WTC11 (cell line): Measurements from ENCODE around the gene CD69.

Source experiments
- CBFB ChIP-seq: sonication (generic); formaldehyde crosslinking; IDR thresholded peaks from 2 replicates; pipeline ENCODE4 v1.8.1; 2022; ENCODE audit warnings: mild to moderate bottlenecking, low read depth, missing genetic modification reagents
- CTCF ChIP-seq: fragments of 200-600 bp; IDR thresholded peaks from 2 replicates; pipeline ENCODE4 v1.8.0; 2022; ENCODE audit warnings: antibody characterized with exemption
- E2F1 ChIP-seq: sonication (generic); formaldehyde crosslinking; IDR thresholded peaks from 2 replicates; pipeline ENCODE4 v1.8.0; 2022; ENCODE audit warnings: mild to moderate bottlenecking, missing genetic modification reagents
- RORB ChIP-seq: fragments of 250-450 bp; sonication (Bioruptor Pico); IDR thresholded peaks from 2 replicates; pipeline ENCODE4 v1.9.0; 2021; ENCODE audit warnings: mild to moderate bottlenecking
- ZNF138 ChIP-seq: sonication (generic); formaldehyde crosslinking; conservative IDR thresholded peaks from 2 replicates; pipeline ENCODE4 v1.8.1; 2022; ENCODE audit warnings: mild to moderate bottlenecking, moderate library complexity, missing genetic modification reagents
- ZNF317 ChIP-seq: sonication (generic); formaldehyde crosslinking; IDR thresholded peaks from 2 replicates; pipeline ENCODE4 v1.8.1; 2023; ENCODE audit warnings: low read depth, mild to moderate bottlenecking, moderate library complexity, missing genetic modification reagents, borderline replicate concordance

- TF ChIP-seq CBFB (CRISPR knock-in tag) (no peak), E2F1 (no peak), RORB (no peak), CTCF (no peak), ZNF317 (CRISPR knock-in tag) (no peak), ZNF138 (no peak)
Measured at GRCh38 chr12:9779209-9779608, 18.5 kb upstream of the CD69 start.
